Muscle layer of duodenum (tissue), 2 donors: ENCODE data around the gene ZNF618.

Experiments used
- H3K27ac ChIP-seq: one replicate; pipeline ENCODE4 v1.7.0; 2013; ENCODE audit warnings: mild to moderate bottlenecking, low read length
- H3K27me3 ChIP-seq: one replicate; pipeline ENCODE4 v1.7.0; 2013; ENCODE audit warnings: low read depth, mild to moderate bottlenecking, control low read depth, low read length
- H3K36me3 ChIP-seq, 2 donors: one replicate each; pipeline ENCODE4 v1.7.0; 2013; ENCODE audit warnings: low read length in 2 of 2, control low read depth in 1 of 2, mild to moderate bottlenecking in 1 of 2; ENCODE audit not compliant: insufficient read depth in 2 of 2, control insufficient read depth in 1 of 2
- H3K4me1 ChIP-seq, 2 donors: one replicate each; pipeline ENCODE4 v1.7.0; 2013; ENCODE audit warnings: low read length in 2 of 2, mild to moderate bottlenecking in 2 of 2, control low read depth in 1 of 2, moderate library complexity in 1 of 2; ENCODE audit not compliant: insufficient read depth in 2 of 2, control insufficient read depth in 1 of 2
- H3K4me3 ChIP-seq, 2 donors: one replicate each; pipeline ENCODE4 v1.7.0; 2013; ENCODE audit warnings: low read length in 2 of 2, low read depth in 1 of 2, mild to moderate bottlenecking in 1 of 2
- H3K9me3 ChIP-seq, 2 donors: one replicate each; pipeline ENCODE4 v1.7.0; 2013; ENCODE audit warnings: low read length in 2 of 2, control low read depth in 1 of 2, mild to moderate bottlenecking in 1 of 2; ENCODE audit not compliant: control insufficient read depth in 1 of 2
- donor health status: healthy.

Gene ZNF618

DNA sequence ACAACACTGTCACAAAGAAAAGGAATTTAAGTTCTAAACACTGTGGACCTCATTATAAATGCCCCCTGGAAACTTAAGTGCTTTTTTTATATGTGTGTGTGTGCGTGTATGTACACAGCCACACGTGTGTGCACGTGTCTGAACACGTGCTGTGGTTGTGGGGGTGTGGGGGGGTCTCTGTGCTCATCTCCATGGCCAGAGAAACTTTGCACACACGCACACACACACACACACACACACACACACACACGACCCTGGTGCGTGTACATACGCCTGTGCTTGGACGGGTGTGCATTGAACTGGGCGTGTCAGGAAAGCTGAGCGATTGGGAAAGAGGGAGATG lies 174.1 kb downstream of the ZNF618 start:
- H3K27ac ChIP-seq = no peak overlapping the region
- H3K9me3 ChIP-seq = no peaks in the 10 kb centered on the region
- no peak overlapping the region for H3K4me3 ChIP-seq
- H3K27me3 ChIP-seq = no peaks in the 10 kb centered on the region
- H3K4me1 ChIP-seq = no peaks in the 10 kb centered on the region
- H3K36me3 ChIP-seq = peaks cover 13 to 22% of the 10 kb centered on the region in 2 donors

DNA sequence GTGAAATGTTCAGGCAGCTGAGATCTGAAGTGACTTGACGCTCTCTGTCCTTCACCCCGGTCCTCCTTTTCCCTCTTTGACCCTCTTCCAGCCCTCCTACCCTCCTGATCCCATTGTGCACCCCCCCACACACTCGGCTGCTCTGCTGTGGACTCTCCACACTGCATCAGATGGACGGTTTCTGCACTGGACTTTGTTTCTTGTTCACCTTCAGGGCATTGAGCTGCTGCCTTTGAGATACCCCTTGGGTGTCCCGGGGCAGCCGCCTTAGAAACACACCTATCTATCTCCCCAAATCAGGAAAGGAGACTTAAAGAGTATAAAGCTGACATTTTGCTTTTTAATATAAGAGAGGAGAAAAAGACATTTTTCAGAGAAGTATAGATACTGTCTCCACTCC lies 174.5 kb downstream of the ZNF618 start:
- H3K4me3 ChIP-seq = no peak overlapping the region
- no peaks in the 10 kb centered on the region for H3K4me1 ChIP-seq
- H3K36me3 ChIP-seq = peaks cover 13 to 22% of the 10 kb centered on the region in 2 donors

DNA sequence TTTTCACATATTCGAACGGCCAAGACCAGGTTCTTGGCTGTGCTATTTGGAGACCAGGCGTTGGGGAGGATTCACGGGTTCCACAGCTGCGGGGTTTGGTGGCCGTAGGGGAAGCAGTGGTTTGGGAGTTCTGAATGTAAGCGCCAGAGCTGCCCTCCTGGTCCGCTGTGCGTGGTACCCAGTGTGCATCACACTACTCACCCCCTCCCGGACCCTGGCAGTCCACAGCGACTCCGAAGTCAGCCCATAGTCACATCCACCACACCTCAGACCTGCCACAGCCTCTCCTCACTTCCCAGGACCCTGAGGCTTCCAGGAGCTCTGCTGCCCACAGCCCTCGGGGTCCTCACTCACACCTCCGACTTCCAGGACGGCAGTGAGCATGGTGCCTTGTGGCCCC lies 175.2 kb downstream of the ZNF618 start:
- peaks cover 13 to 22% of the 10 kb centered on the region in 2 donors for H3K36me3 ChIP-seq
- no peak overlapping the region for H3K27ac ChIP-seq
- H3K9me3 ChIP-seq = no peaks in the 10 kb centered on the region
- H3K27me3 ChIP-seq = no peaks in the 10 kb centered on the region
- H3K4me1 ChIP-seq = no peaks in the 10 kb centered on the region
- no peak overlapping the region for H3K4me3 ChIP-seq

More for the DNA sequence above, 174.5 kb downstream of the ZNF618 start:
- no peaks in the 10 kb centered on the region for H3K9me3 ChIP-seq
- no peak overlapping the region for H3K27ac ChIP-seq
- H3K27me3 ChIP-seq = no peaks in the 10 kb centered on the region

DNA sequence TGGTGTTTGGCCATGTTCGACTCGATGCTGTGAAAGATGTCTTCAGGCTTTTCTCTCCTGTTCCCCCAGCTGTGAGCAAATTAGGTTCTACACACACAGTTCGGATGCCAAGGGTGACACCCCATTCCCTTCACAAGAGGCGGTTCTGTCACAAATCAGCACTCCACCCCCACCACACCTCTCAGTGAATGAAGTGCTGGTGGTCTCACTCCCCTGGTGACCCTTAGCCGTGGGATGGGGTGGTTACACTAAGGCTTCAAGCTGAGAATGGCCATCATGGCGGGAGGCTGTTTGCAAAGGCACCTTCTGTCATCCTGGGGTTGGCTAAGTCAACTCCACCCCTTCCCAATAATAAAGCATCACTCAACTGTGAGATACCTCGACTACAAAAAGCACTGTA lies 175.6 kb downstream of the ZNF618 start:
- Histone ChIP-seq H3K9me3 (no peaks in the 10 kb centered on the region), H3K36me3 (peaks cover 13 to 22% of the 10 kb centered on the region in 2 donors), H3K27ac (no peak overlapping the region), H3K27me3 (no peaks in the 10 kb centered on the region), H3K4me3 (no peak overlapping the region), H3K4me1 (no peaks in the 10 kb centered on the region)

DNA sequence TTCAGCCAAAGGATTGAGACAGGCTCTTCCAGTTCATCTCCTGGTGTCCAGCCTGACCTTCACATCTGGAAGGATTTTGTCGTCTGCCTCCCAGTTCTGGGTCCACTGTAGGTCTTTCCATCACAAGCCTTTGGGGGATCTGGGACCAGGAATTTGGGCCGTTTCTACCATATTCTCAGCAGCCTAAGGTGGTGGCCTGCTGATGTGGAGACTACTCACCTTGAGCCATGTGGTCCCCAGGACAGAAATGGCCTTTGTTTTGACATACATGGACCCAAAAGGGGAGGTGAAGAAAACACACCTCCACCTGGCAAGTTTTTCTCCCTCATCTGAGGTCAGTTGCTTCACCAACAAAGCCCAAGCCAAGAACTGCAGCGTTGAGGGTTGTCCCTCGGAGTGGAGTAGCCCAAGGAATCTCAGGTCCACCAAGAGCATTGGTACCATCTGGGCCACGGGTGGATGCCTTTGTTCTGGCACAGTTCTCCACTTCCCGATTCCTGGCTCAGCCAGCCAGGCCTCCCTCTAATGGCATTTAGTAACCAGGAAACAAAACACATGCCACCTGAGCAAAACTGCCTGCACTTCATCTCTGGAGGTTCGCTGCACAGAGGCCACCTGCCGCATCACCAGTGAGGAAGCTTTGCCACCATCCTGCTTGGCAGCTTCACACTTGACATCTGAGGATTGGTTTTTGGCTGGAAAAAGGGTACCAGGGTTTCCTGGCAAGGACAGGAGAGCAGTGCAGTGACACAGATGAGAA lies 177.3 kb downstream of the ZNF618 start:
- H3K36me3 ChIP-seq = peaks cover 9 to 20% of the 10 kb centered on the region in 2 donors
- no peak overlapping the region for H3K4me3 ChIP-seq
- no peaks in the 10 kb centered on the region for H3K4me1 ChIP-seq
- no peak overlapping the region for H3K27ac ChIP-seq
- no peaks in the 10 kb centered on the region for H3K27me3 ChIP-seq
- no peaks in the 10 kb centered on the region for H3K9me3 ChIP-seq

DNA sequence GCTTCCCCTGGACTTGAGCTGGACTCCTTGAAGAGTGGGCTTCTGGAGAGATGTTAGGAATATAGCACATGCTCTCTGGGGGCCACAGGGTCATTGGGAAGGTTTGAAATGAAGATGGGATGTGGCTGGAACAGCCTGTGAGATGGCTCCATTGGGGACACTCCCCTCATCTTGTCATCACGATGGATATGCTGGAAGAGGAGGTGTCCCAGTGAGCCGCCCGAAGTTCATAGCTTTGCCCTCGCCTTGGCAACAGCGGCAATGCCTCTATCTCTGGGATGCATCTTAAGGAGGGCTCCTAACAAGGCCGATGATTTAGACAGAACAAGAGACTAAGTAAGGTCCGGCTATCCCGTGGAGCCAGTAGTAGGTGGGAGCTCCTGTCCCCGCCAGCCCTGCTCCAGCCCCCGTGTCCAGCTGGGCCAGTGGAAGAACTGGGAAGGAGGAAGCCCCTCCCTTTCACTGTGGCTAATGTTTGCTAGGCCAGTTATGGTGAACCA lies 178.1 kb downstream of the ZNF618 start:
- Histone ChIP-seq H3K4me3 (no peak overlapping the region), H3K27me3 (no peaks in the 10 kb centered on the region), H3K27ac (no peak overlapping the region), H3K4me1 (no peaks in the 10 kb centered on the region), H3K9me3 (no peaks in the 10 kb centered on the region), H3K36me3 (peaks cover 3 to 12% of the 10 kb centered on the region in 2 donors)

DNA sequence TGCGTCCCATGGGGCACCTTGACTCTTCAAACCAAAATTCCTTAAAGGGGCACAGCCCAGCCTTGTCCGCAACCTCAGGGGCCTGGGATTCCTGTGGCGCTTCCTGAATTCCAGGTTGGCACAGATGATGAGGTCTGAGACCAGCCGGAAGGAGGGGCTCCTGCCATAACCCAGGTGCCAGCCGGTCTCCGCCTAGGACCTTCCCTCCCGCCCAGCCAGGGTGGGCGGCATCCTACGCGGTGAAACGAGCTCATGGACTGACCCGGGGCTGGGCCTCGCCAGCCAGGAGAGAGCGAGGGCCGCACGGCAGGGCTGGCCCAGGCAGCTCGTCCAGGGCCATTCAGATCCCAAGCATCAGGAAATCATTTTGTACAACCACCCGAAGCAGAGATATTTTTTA lies 179.0 kb downstream of the ZNF618 start:
- H3K27ac ChIP-seq = no peak overlapping the region
- no peaks in the 10 kb centered on the region for H3K9me3 ChIP-seq
- H3K27me3 ChIP-seq = no peaks in the 10 kb centered on the region
- H3K4me1 ChIP-seq = no peaks in the 10 kb centered on the region
- peaks cover 0 to 7% of the 10 kb centered on the region in 2 donors for H3K36me3 ChIP-seq
- H3K4me3 ChIP-seq = no peak overlapping the region

DNA sequence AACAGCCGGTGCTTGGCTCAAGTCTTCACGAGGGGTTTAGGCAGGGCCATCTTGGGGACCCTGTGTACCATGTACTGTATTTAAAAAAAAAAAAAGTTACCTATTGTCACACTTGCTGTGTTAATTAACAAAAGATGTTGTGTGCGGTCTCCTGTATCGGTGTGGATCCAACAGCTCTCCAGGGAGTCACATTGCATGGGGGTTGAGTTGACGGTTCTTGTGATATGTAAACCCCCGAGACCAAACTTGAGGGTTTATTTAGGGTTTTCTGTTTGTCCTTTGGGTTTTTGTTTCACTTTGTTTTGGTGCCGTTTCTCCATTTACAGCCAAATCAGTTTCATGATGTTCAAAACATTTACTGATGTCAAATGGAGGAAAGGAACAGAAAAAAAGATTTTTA lies 179.8 kb downstream of the ZNF618 start:
- Histone ChIP-seq H3K27me3 (no peaks in the 10 kb centered on the region), H3K27ac (no peak overlapping the region), H3K4me1 (no peaks in the 10 kb centered on the region), H3K9me3 (no peaks in the 10 kb centered on the region), H3K36me3 (peaks cover 0 to 7% of the 10 kb centered on the region in 2 donors), H3K4me3 (no peak overlapping the region)

DNA sequence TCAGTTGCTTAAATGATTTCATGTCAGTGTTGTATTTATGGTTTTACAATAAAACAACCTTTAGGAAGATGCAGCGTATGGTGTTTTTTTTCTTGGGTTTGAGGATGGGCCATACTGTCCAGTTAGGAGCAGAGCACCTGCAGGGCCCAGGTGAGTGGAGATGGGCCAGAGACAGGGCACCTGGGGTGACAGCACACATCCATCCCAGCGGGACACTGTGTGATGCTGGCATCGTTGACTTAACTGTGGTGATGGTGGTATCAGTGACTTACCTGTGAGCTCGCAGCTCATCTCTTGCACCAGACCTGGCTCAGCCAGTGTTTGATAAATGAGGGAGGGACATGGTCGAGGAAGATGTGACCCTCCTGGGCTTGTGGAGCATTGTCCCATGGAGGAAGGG lies 180.4 kb downstream of the ZNF618 start:
- Histone ChIP-seq H3K36me3 (peaks cover 0 to 7% of the 10 kb centered on the region in 2 donors), H3K27me3 (no peaks in the 10 kb centered on the region), H3K4me3 (no peak overlapping the region), H3K27ac (no peak overlapping the region), H3K4me1 (no peaks in the 10 kb centered on the region), H3K9me3 (no peaks in the 10 kb centered on the region)

DNA sequence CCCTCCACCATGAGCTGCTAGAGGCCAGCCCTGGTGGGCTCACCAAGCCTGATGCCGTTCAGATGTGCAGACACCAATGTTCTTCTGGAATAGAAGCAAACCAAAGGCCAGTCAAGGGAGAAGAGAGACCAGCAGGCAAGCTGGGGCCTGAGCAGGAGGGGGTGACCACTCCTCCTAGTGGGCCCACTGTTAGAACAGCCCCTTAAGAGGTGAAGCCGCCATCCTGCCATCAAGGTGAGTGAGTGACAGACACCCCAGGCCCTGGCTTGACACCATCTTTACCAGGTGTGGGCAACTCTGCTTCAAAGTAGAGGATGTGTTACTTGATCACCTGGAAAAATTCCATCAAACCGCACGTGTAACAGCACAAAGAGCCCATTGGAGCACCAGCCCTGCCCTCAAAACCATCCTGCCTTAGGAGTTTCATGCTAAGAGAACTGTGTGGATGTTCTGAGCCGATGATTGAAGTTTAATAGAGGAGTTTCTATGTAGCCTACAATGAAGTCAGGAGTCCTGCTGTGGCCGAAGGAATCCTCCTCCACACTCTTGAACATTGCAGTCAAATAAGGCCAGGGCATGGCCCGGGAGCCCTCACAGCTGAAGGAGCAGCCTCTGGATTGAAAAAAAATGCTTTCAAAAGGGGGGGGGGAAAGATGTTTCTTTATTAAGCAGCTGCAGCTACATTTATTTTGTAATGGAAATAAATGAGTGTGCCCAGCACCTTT lies 181.2 kb downstream of the ZNF618 start:
- no peak overlapping the region for H3K4me3 ChIP-seq
- no peak overlapping the region for H3K27ac ChIP-seq
- H3K27me3 ChIP-seq = no peaks in the 10 kb centered on the region
- H3K36me3 ChIP-seq = no peaks in the 10 kb centered on the region
- no peaks in the 10 kb centered on the region for H3K9me3 ChIP-seq
- no peaks in the 10 kb centered on the region for H3K4me1 ChIP-seq

DNA sequence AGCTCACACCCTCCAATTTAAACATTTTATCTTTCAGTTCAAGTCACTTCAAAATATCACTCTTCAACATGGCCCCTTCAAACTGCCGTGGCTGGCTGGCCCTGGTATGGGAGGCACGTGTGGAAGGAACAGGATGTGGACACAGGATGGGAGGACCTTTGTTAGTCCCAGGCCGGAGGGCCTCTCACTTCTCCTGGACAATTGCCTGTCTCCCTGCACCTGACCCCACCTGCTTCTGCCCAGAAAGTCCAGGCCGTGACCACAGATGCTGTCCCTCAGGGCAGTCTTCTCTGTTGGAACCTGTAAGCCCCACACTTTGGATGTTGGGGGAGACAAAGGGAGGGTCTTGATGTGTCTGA lies 182.6 kb downstream of the ZNF618 start:
- Histone ChIP-seq H3K4me3 (no peak overlapping the region), H3K27ac (no peak overlapping the region)

More for the DNA sequence above, 182.6 kb downstream of the ZNF618 start:
- H3K4me1 ChIP-seq = no peaks in the 10 kb centered on the region
- H3K36me3 ChIP-seq = no peaks in the 10 kb centered on the region
- no peaks in the 10 kb centered on the region for H3K27me3 ChIP-seq
- no peaks in the 10 kb centered on the region for H3K9me3 ChIP-seq
